HepG2 (cell line): Measurements from ENCODE around the gene CSNK2A1. TPM values are rescaled to one million over a fixed set of nuclear protein-coding genes. Genes with fewer than 3 reads are reported as not detected.

Source experiments
- ARHGAP35 ChIP-seq: sonication (generic); formaldehyde crosslinking; IDR thresholded peaks from 2 replicates; pipeline ENCODE4 v1.9.0; 2022; ENCODE audit warnings: mild to moderate bottlenecking, inconsistent platforms, moderate library complexity, missing genetic modification reagents, borderline replicate concordance
- ATF7-NPFF ChIP-seq: sonication (generic); formaldehyde crosslinking; IDR thresholded peaks from 2 replicates; pipeline ENCODE4 v1.8.1; 2023; ENCODE audit warnings: mild to moderate bottlenecking, low read depth, missing genetic modification reagents, moderate library complexity
- GATAD2A ChIP-seq: IDR thresholded peaks from 2 replicates; pipeline ENCODE4 v1.6.1; 2016
- MAF1 ChIP-seq: sonication (generic); formaldehyde crosslinking; IDR thresholded peaks from 2 replicates; pipeline ENCODE4 v1.5.0; 2020; ENCODE audit warnings: missing genetic modification reagents, borderline replicate concordance
- NFIB ChIP-seq: sonication (generic); formaldehyde crosslinking; IDR thresholded peaks from 2 replicates; pipeline ENCODE4 v1.9.0; 2021; ENCODE audit warnings: missing genetic modification reagents, mild to moderate bottlenecking, borderline replicate concordance
- PCBP1 ChIP-seq: fragments of 200-400 bp; formaldehyde crosslinking; IDR thresholded peaks from 2 replicates; pipeline ENCODE4 v1.6.1; 2017; ENCODE audit warnings: mild to moderate bottlenecking, low read depth, low read length, borderline replicate concordance
- PHF21A ChIP-seq: sonication (generic); formaldehyde crosslinking; IDR thresholded peaks from 2 replicates; pipeline ENCODE4 v1.5.0; 2020; ENCODE audit warnings: mild to moderate bottlenecking, missing genetic modification reagents
- PHF8 ChIP-seq: sonication (generic); formaldehyde crosslinking; IDR thresholded peaks from 2 replicates; pipeline ENCODE4 v1.5.0; 2020; ENCODE audit warnings: missing genetic modification reagents
- RAD51 ChIP-seq: fragments of 450-650 bp; IDR thresholded peaks from 2 replicates; pipeline ENCODE4 v1.6.1; 2016; ENCODE audit warnings: borderline replicate concordance
- RARA ChIP-seq: IDR thresholded peaks from 2 replicates; pipeline ENCODE4 v1.6.1; 2016; ENCODE audit warnings: missing genetic modification reagents, missing compliant biosample characterization
- REPIN1 ChIP-seq: sonication (generic); formaldehyde crosslinking; IDR thresholded peaks from 2 replicates; pipeline ENCODE4 v1.8.0; 2022; ENCODE audit warnings: missing genetic modification reagents, low read depth, mild to moderate bottlenecking, borderline replicate concordance
- SMYD3 ChIP-seq: sonication (generic); formaldehyde crosslinking; IDR thresholded peaks from 2 replicates; pipeline ENCODE4 v1.8.1; 2023; ENCODE audit warnings: mild to moderate bottlenecking, missing genetic modification reagents
- SP4 ChIP-seq: sonication (generic); formaldehyde crosslinking; IDR thresholded peaks from 2 replicates; pipeline ENCODE4 v1.8.1; 2023; ENCODE audit warnings: mild to moderate bottlenecking, missing genetic modification reagents
- SRSF4 ChIP-seq: fragments of 200-400 bp; formaldehyde crosslinking; IDR thresholded peaks from one replicate; pipeline ENCODE4 v1.6.1; 2018; ENCODE audit warnings: mild to moderate bottlenecking, low read depth, low read length, moderate library complexity; ENCODE audit not compliant: poor library complexity, severe bottlenecking
- TEAD3 ChIP-seq: optimal IDR thresholded peaks from 2 replicates; pipeline ENCODE3; 2016; ENCODE audit warnings: borderline replicate concordance
- TRIM24 ChIP-seq: sonication (generic); formaldehyde crosslinking; IDR thresholded peaks from 2 replicates; pipeline ENCODE4 v1.8.0; 2022; ENCODE audit warnings: mild to moderate bottlenecking, missing genetic modification reagents
- ZC3H13 ChIP-seq: sonication (generic); formaldehyde crosslinking; IDR thresholded peaks from 2 replicates; pipeline ENCODE4 v1.8.1; 2023; ENCODE audit warnings: mild to moderate bottlenecking, missing genetic modification reagents, moderate library complexity
- ZFP41 ChIP-seq: sonication (generic); formaldehyde crosslinking; IDR thresholded peaks from 2 replicates; pipeline ENCODE4 v1.4.0; 2020; ENCODE audit warnings: mild to moderate bottlenecking, missing genetic modification reagents, borderline replicate concordance
- ZNF530 ChIP-seq: sonication (generic); formaldehyde crosslinking; IDR thresholded peaks from 2 replicates; pipeline ENCODE4 v1.5.0; 2020; ENCODE audit warnings: low read depth, mild to moderate bottlenecking, missing genetic modification reagents
- ZNF543 ChIP-seq: sonication (generic); formaldehyde crosslinking; IDR thresholded peaks from 2 replicates; pipeline ENCODE4 v1.4.0; 2020; ENCODE audit warnings: mild to moderate bottlenecking, missing genetic modification reagents
- ZNF550 ChIP-seq: sonication (generic); formaldehyde crosslinking; IDR thresholded peaks from 2 replicates; pipeline ENCODE4 v1.4.0; 2020; ENCODE audit warnings: mild to moderate bottlenecking, missing genetic modification reagents, borderline replicate concordance
- ZNF567 ChIP-seq: sonication (generic); formaldehyde crosslinking; IDR thresholded peaks from 2 replicates; pipeline ENCODE4 v1.8.1; 2023; ENCODE audit warnings: mild to moderate bottlenecking, missing genetic modification reagents, borderline replicate concordance
- ZNF737 ChIP-seq: sonication (generic); formaldehyde crosslinking; IDR thresholded peaks from 2 replicates; pipeline ENCODE4 v1.5.0; 2020; ENCODE audit warnings: missing genetic modification reagents, mild to moderate bottlenecking, borderline replicate concordance
- ZNF83 ChIP-seq: sonication (generic); formaldehyde crosslinking; IDR thresholded peaks from 2 replicates; pipeline ENCODE4 v1.4.0; 2020; ENCODE audit warnings: missing genetic modification reagents, mild to moderate bottlenecking, borderline replicate concordance
- polyA plus RNA-seq, 8 experiments: library from polyadenylated mRNA; depleted of rRNA in 3 of 8; stranded (reverse) in 7 of 8; unstranded in 1 of 8; fragments of >200 nt; fragmentation: Illumina TruSeq in 4 of 8; extraction: Trizol in 4 of 8; gene quantifications; 2 replicates each; pipeline versions ENCODE4 v1.2.1 to v1.2.3, GENCODE V29; 2011 to 2016; ENCODE audit warnings: low read depth in 4 of 8, missing spikeins in 1 of 8, mixed read lengths in 1 of 8; ENCODE audit not compliant: insufficient read depth in 1 of 8
- total RNA-seq, 5 experiments: library from RNA; depleted of rRNA; stranded (reverse); fragments of >200 nt; fragmentation: Illumina TruSeq; extraction: Trizol; gene quantifications; 2 replicates each; pipeline ENCODE4 v1.2.3, GENCODE V29; 2016; ENCODE audit warnings: low read depth in 1 of 5
- TF ChIP-seq, protein P1 (sequence below): sonication (generic); formaldehyde crosslinking; IDR thresholded peaks from 2 replicates; pipeline ENCODE4 v1.8.1; 2023; ENCODE audit warnings: missing genetic modification reagents, inconsistent platforms, borderline replicate concordance
- TF ChIP-seq, protein P2 (sequence below): IDR thresholded peaks from 2 replicates; pipeline ENCODE4 v1.6.1; 2016; ENCODE audit warnings: missing compliant biosample characterization, missing genetic modification reagents, borderline replicate concordance
- TF ChIP-seq, protein P3 (sequence below): sonication (generic); formaldehyde crosslinking; IDR thresholded peaks from 2 replicates; pipeline ENCODE4 v1.5.0; 2020; ENCODE audit warnings: mild to moderate bottlenecking, missing genetic modification reagents

The CSNK2A1 gene
- total and polyA plus RNA-seq, 2 of the 13 experiments (the other 11 are each of a cell fraction or from before 2014, with no cell fraction given) = 153 to 231 TPM

DNA sequence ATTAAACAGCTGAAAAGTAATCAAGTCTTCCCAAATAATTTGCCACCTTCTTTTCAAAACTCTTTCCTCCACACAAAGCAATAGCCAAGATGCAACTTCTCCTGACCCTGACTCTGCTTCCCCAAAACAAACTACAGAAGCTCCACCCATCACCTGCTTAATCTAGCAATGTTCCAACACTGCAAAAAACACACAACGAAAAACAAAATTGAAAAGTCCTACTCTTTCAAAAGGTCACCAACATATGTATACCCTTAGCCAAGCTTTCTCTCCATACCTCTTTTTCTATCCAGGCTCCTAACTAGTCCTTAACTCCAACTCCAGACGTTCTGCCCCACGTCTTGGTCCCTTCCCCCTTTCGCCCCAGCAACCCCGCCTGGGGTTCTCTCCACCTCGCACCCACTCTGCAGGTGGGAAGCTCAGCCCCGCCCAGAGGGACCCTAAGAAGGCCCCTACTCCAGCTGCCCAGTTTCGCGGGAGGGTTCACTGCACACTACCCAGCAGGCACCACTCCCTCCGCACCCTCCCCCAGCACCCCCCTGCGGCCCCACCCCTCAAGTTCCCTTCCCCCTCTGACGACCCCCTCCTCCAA lies 717 bp downstream of the CSNK2A1 start (continued):
- TF ChIP-seq, protein P1, sequence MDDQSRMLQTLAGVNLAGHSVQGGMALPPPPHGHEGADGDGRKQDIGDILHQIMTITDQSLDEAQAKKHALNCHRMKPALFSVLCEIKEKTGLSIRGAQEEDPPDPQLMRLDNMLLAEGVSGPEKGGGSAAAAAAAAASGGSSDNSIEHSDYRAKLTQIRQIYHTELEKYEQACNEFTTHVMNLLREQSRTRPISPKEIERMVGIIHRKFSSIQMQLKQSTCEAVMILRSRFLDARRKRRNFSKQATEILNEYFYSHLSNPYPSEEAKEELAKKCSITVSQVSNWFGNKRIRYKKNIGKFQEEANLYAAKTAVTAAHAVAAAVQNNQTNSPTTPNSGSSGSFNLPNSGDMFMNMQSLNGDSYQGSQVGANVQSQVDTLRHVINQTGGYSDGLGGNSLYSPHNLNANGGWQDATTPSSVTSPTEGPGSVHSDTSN (CRISPR knock-in tag) = no peak
- TF ChIP-seq TRIM24 (CRISPR knock-in tag) (no peak), ZNF530 (CRISPR knock-in tag) (no peak), SMYD3 (no peak), ZFP41 (CRISPR knock-in tag) (no peak), ATF7-NPFF (no peak), ZNF543 (CRISPR knock-in tag) (no peak), RARA (CRISPR knock-in tag) (no peak), ZNF83 (CRISPR knock-in tag) (0 out of 2 replicates have a peak, but pooled peaks have one; percentile 15), SRSF4 (no peak), ARHGAP35 (CRISPR knock-in tag) (no peak), TEAD3 (CRISPR knock-in tag) (no peak), RAD51 (no peak), PHF8 (no peak), NFIB (CRISPR knock-in tag) (no peak), ZC3H13 (CRISPR knock-in tag) (no peak), GATAD2A (CRISPR knock-in tag) (no peak), PHF21A (CRISPR knock-in tag) (no peak), ZNF550 (no peak), PCBP1 (no peak), ZNF567 (CRISPR knock-in tag) (no peak), REPIN1 (CRISPR knock-in tag) (no peak), ZNF737 (CRISPR knock-in tag) (no peak), SP4 (CRISPR knock-in tag) (no peak), MAF1 (CRISPR knock-in tag) (peak; percentile 58; the same call in 1 of the 2 replicates)
- TF ChIP-seq, protein P2, sequence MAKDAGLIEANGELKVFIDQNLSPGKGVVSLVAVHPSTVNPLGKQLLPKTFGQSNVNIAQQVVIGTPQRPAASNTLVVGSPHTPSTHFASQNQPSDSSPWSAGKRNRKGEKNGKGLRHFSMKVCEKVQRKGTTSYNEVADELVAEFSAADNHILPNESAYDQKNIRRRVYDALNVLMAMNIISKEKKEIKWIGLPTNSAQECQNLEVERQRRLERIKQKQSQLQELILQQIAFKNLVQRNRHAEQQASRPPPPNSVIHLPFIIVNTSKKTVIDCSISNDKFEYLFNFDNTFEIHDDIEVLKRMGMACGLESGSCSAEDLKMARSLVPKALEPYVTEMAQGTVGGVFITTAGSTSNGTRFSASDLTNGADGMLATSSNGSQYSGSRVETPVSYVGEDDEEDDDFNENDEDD (CRISPR knock-in tag) = no peak
- TF ChIP-seq, protein P3, sequence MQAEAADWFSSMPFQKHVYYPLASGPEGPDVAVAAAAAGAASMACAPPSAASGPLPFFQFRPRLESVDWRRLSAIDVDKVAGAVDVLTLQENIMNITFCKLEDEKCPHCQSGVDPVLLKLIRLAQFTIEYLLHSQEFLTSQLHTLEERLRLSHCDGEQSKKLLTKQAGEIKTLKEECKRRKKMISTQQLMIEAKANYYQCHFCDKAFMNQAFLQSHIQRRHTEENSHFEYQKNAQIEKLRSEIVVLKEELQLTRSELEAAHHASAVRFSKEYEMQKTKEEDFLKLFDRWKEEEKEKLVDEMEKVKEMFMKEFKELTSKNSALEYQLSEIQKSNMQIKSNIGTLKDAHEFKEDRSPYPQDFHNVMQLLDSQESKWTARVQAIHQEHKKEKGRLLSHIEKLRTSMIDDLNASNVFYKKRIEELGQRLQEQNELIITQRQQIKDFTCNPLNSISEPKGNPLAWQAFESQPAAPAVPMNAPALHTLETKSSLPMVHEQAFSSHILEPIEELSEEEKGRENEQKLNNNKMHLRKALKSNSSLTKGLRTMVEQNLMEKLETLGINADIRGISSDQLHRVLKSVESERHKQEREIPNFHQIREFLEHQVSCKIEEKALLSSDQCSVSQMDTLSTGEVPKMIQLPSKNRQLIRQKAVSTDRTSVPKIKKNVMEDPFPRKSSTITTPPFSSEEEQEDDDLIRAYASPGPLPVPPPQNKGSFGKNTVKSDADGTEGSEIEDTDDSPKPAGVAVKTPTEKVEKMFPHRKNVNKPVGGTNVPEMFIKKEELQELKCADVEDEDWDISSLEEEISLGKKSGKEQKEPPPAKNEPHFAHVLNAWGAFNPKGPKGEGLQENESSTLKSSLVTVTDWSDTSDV (CRISPR knock-in tag) = no peak
